GM12878 (cell line): ENCODE measurements around the gene ESR1. TPM values are rescaled to one million over a fixed set of nuclear protein-coding genes. Genes with fewer than 3 reads are reported as not detected.

Source experiments
- ATAC-seq: fragments of 200-7000 bp; cut with Tn5 transposase; 3 replicates; pipeline ENCODE4 v1.9.1; 2020; ENCODE audit warnings: mild to moderate bottlenecking, moderate library complexity
- BruUV-seq: library from RNA; stranded (reverse); fragments of 400-500 nt; replicated peaks from 2 replicates; lab custom pipeline; 2021; lab: Mats Ljungman, UMichigan
- CTCF ChIA-PET: fragments of 300-600 bp; sonication (Branson Sonifier 250); formaldehyde crosslinking; extraction: SDS; loops from one replicate; lab custom pipeline; 2021; ENCODE audit warnings: inconsistent platforms; lab: Yijun Ruan, JAX
- POLR2A ChIA-PET: fragments of 350-600 bp; formaldehyde crosslinking; extraction: SDS; loops from one replicate; lab custom pipeline; 2021; ENCODE audit warnings: inconsistent platforms; lab: Charles Lee
- RAD21 ChIA-PET: fragments of 300-600 bp; sonication (Branson Sonifier 250); formaldehyde crosslinking; loops from one replicate; lab custom pipeline; 2023; ENCODE audit warnings: antibody characterized with exemption; ENCODE audit not compliant: unreplicated experiment; lab: Charles Lee
- SMC1A ChIA-PET: fragments of 300-600 bp; sonication (Branson Sonifier 250); formaldehyde crosslinking; loops from one replicate; lab custom pipeline; 2023; ENCODE audit not compliant: unreplicated experiment, uncharacterized antibody; lab: Charles Lee
- DNase-seq: peaks from one replicate; pipeline ENCODE4 v3.0.0-alpha.2; 2011; ENCODE audit warnings: low read depth, low spot score
- FAIRE-seq: peaks from 3 replicates; lab custom pipeline; 2011; peaks lifted over from hg19 to GRCh38; lab: Jason Lieb, UNC
- H2AFZ ChIP-seq: 2 replicates; pipeline ENCODE4 v1.6.0; 2011; ENCODE audit warnings: low read depth, low read length, control low read depth; ENCODE audit not compliant: control insufficient read depth
- H3K27ac ChIP-seq: 2 replicates; pipeline ENCODE4 v1.5.1; 2011; ENCODE audit warnings: control low read depth; ENCODE audit not compliant: control insufficient read depth, insufficient read depth
- H3K27me3 ChIP-seq, 2 experiments: replicated peaks in 1 of 2; 2 replicates each; pipeline versions ENCODE4 v1.6.0 to v1.6.1; 2011; ENCODE audit warnings: low read length in 1 of 2; ENCODE audit not compliant: control insufficient read depth in 2 of 2, insufficient read depth in 2 of 2
- H3K36me3 ChIP-seq, 2 experiments: 2 replicates each; pipeline ENCODE4 v1.5.1; 2011; ENCODE audit warnings: low read length in 1 of 2; ENCODE audit not compliant: control insufficient read depth in 2 of 2, insufficient read depth in 2 of 2
- H3K4me1 ChIP-seq: 2 replicates; pipeline ENCODE4 v1.6.1; 2011; ENCODE audit warnings: mild to moderate bottlenecking, low read length, moderate library complexity, mixed read lengths; ENCODE audit not compliant: control insufficient read depth, insufficient read depth
- H3K4me2 ChIP-seq: 2 replicates; pipeline ENCODE4 v1.6.0; 2011; ENCODE audit warnings: control low read depth; ENCODE audit not compliant: control insufficient read depth, insufficient read depth
- H3K4me3 ChIP-seq: fragments of 200-600 bp; sonication (generic); 2 replicates; pipeline ENCODE4 v1.5.1; 2016
- H3K79me2 ChIP-seq: 2 replicates; pipeline ENCODE4 v1.6.0; 2011; ENCODE audit warnings: low read length; ENCODE audit not compliant: control insufficient read depth, insufficient read depth
- H3K9ac ChIP-seq: 2 replicates; pipeline ENCODE4 v1.8.0; 2011; ENCODE audit warnings: low read length, control low read depth, mixed read lengths; ENCODE audit not compliant: control insufficient read depth, insufficient read depth
- H3K9me3 ChIP-seq: replicated peaks from 3 replicates; pipeline ENCODE4 v1.5.1; 2011; ENCODE audit warnings: mild to moderate bottlenecking, low read length; ENCODE audit not compliant: control insufficient read depth, insufficient read depth
- H4K20me1 ChIP-seq: 2 replicates; pipeline ENCODE4 v1.6.0; 2011; ENCODE audit not compliant: control insufficient read depth, insufficient read depth
- CHD2 ChIP-seq: IDR thresholded peaks from 2 replicates; pipeline ENCODE4 v1.6.1; 2011; ENCODE audit warnings: low read depth, low read length, improper control_type of control experiment, borderline replicate concordance
- FOXM1 ChIP-seq: IDR thresholded peaks from 2 replicates; pipeline ENCODE4 v1.6.1; 2012; ENCODE audit warnings: low read depth, mild to moderate bottlenecking, inconsistent platforms, low read length, moderate library complexity
- MTA3 ChIP-seq: IDR thresholded peaks from 2 replicates; pipeline ENCODE4 v1.6.1; 2012; ENCODE audit warnings: low read length, inconsistent platforms, borderline replicate concordance
- RB1 ChIP-seq: fragments of 450-650 bp; formaldehyde crosslinking; IDR thresholded peaks from 2 replicates; pipeline ENCODE4 v1.6.1; 2017; ENCODE audit warnings: mild to moderate bottlenecking, borderline replicate concordance
- SP1 ChIP-seq: IDR thresholded peaks from one replicate; pipeline ENCODE4 v1.6.1; 2011; ENCODE audit warnings: low read depth, low read length
- SREBF2 ChIP-seq: IDR thresholded peaks from 2 replicates; pipeline ENCODE4 v1.6.1; 2012; ENCODE audit warnings: mild to moderate bottlenecking, low read length
- SRF ChIP-seq, 2 experiments: IDR thresholded peaks; 2 replicates each; pipeline ENCODE4 v1.6.1; 2011; ENCODE audit warnings: low read depth in 2 of 2, low read length in 2 of 2, mild to moderate bottlenecking in 1 of 2, moderate library complexity in 1 of 2
- YY1 ChIP-seq: IDR thresholded peaks from 2 replicates; pipeline ENCODE4 v1.6.1; 2011; ENCODE audit warnings: low read depth, mild to moderate bottlenecking, low read length
- ZBTB4 ChIP-seq: fragments of 450-650 bp; formaldehyde crosslinking; IDR thresholded peaks from 2 replicates; pipeline ENCODE4 v1.4.0; 2022; ENCODE audit warnings: mild to moderate bottlenecking, moderate library complexity
- WGBS: methylation state at CpG from one replicate; pipeline ENCODE4 v1.1.6; 2016; ENCODE audit warnings: low lambda C conversion rate; ENCODE audit not compliant: insufficient replicate concordance, insufficient coverage; ENCODE audit errors: missing lambda C conversion rate; 5-methylcytosine and 5-hydroxymethylcytosine counted together
- in situ Hi-C: fragments of 300-500 bp; cut with MboI; formaldehyde crosslinking; loops from 9 replicates; pipeline ENCODE4 v1.14.3; 2018; ENCODE audit warnings: mixed read lengths
- intact Hi-C: fragments of 100-400 bp; cut with micrococcal nuclease; formaldehyde crosslinking; loops from one replicate; pipeline ENCODE4 v1.14.2; 2022; ENCODE audit not compliant: unreplicated experiment
- polyA plus RNA-seq, 11 experiments: library from polyadenylated mRNA; depleted of rRNA in 4 of 11; unstranded in 6 of 11; stranded (reverse) in 5 of 11; fragments of >200 nt; fragmentation: Nextera tagmentation in 4 of 11; fragmentation: Illumina TruSeq in 1 of 11; extraction: Ambion mirVana in 4 of 11; extraction: Trizol in 1 of 11; gene quantifications; 1 replicate in 1 of 11; 2 replicates in 10 of 11; pipeline versions ENCODE4 v1.2.1 to v1.2.3, GENCODE V29; 2011 to 2016; ENCODE audit warnings: inconsistent platforms in 2 of 11, missing spikeins in 2 of 11, low read depth in 1 of 11
- total RNA-seq, 4 experiments: library from RNA; depleted of rRNA in 3 of 4; stranded (reverse); fragments of >200 nt in 3 of 4; fragmentation: Illumina TruSeq in 1 of 4; extraction: Trizol in 1 of 4; gene quantifications; 2 replicates each; pipeline versions ENCODE4 v1.2.1 to v1.2.3, GENCODE V29; 2013 to 2021
- TF ChIP-seq, protein P1 (sequence below): IDR thresholded peaks from 2 replicates; pipeline ENCODE4 v1.6.1; 2011; ENCODE audit warnings: low read depth, mild to moderate bottlenecking, low read length, moderate library complexity, borderline replicate concordance; ENCODE audit errors: extremely low read depth
- TF ChIP-seq, protein P2 (sequence below): IDR thresholded peaks from 2 replicates; pipeline ENCODE4 v1.6.1; 2012; ENCODE audit warnings: low read depth, low read length, improper control_type of control experiment

The ESR1 gene
- total and polyA plus RNA-seq, 10 of the 15 experiments (the other 5 are each of a cell fraction or from before 2014, with no cell fraction given), result 0.03 to 0.51 (median 0.21) TPM; not detected in 4

GRCh38 chr6:152087096-152087495, 279.6 kb downstream of the ESR1 start (continued):
- TF ChIP-seq ZBTB4, result no peak
- TF ChIP-seq SREBF2, result no peak
- TF ChIP-seq RB1, result no peak
- no peak for TF ChIP-seq YY1
- TF ChIP-seq MTA3, result no peak
- TF ChIP-seq, protein P1, sequence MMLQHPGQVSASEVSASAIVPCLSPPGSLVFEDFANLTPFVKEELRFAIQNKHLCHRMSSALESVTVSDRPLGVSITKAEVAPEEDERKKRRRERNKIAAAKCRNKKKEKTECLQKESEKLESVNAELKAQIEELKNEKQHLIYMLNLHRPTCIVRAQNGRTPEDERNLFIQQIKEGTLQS, result no peak

DNA sequence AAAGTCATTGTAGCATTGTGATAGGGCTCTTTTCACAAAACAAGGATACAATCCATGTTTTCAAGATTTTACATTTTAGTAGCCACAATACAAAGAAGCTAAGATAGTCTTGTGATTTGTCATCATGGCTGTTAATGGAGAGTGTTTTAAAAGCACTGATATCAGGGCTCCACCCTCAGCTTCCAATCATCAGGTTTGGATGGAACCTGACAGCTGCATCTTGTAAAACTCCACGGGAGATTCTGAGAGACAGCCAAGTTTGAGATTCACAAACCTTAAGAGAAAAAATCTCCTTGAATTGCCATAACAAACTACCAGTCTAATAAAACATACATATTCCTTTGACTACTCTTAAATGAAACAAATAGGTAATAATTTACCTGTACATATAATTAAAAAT, 280.2 kb downstream of the ESR1 start:
- Histone ChIP-seq H3K36me3 (no peaks in the 10 kb centered on the region), H3K27ac (no peak overlapping the region), H3K79me2 (no peaks in the 10 kb centered on the region), H3K9ac (no peak overlapping the region), H4K20me1 (no peaks in the 10 kb centered on the region), H3K4me1 (no peaks in the 10 kb centered on the region), H3K27me3 (no peaks in the 10 kb centered on the region; a peak in 2 of 4 replicates), H3K4me2 (no peak overlapping the region), H3K4me3 (no peak overlapping the region), H3K9me3 (no peaks in the 10 kb centered on the region), H2AFZ (no peak overlapping the region)
- WGBS, result 0% methylated on average over 1 of the region's 1 CpG
- ChIA-PET RAD21 (no interaction called here), SMC1A (interaction anchor here (0.7 to 1.3 kb wide), 2 partner anchors 10 to 12 kb away, joined by 3 to 4 read pairs; no protein-coding TSS in a partner anchor), POLR2A (no interaction called here), CTCF (no interaction called here)
- ATAC-seq (no peak), DNase-seq (no peak), FAIRE-seq (no peak)
- in situ Hi-C loops (no loop called here), intact Hi-C loops (no loop called here)
- no TSS peak for BruUV-seq
- TF ChIP-seq, protein P2, sequence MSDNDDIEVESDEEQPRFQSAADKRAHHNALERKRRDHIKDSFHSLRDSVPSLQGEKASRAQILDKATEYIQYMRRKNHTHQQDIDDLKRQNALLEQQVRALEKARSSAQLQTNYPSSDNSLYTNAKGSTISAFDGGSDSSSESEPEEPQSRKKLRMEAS, result no peak
- no peak for TF ChIP-seq CHD2
- no peak for TF ChIP-seq FOXM1
- no peak for TF ChIP-seq SRF (IDR thresholded peaks at IDR 0.05; ENCODE audit: low read depth in 2 of 2, low read length in 2 of 2)
- TF ChIP-seq SP1, result no peak
- TF ChIP-seq ZBTB4, result no peak
- TF ChIP-seq, all 136 proteins: peak for 0
